ENCODE results near the gene ACTR2.
"Not testable (repeated sequence)": the region's sequence is repeated elsewhere in the genome, so short reads cannot be mapped to it uniquely, and the experiment has no call there.

Gene ACTR2

GRCh38 chr2:65256054-65256453, 28.4 kb downstream of the ACTR2 start:
- Histone ChIP-seq H3K4me3 (replicated peaks; ENCODE audit: insufficient read depth, low read length) (no peak overlapping the region), H3K27me3 (ENCODE audit: insufficient read depth, poor library complexity, severe bottlenecking) (no peaks in the 10 kb centered on the region), H3K27ac (replicated peaks) (no peak overlapping the region)
- TF ChIP-seq CTCF (IDR thresholded peaks at IDR 0.05; ENCODE audit: insufficient read depth, low read length) (no peak), REST (IDR thresholded peaks at IDR 0.05; ENCODE audit: insufficient replicate concordance, low read depth) (no peak), GABPA (IDR thresholded peaks at IDR 0.05; ENCODE audit: low read depth) (no peak), SPI1 (IDR thresholded peaks at IDR 0.05; ENCODE audit: borderline replicate concordance, low read depth) (no peak), POLR2AphosphoS5 (IDR thresholded peaks at IDR 0.05; ENCODE audit: low read depth) (no peak)
- no peak for DNase-seq (ENCODE audit: low read depth in 1 of 2, low spot score in 1 of 2)

DNA sequence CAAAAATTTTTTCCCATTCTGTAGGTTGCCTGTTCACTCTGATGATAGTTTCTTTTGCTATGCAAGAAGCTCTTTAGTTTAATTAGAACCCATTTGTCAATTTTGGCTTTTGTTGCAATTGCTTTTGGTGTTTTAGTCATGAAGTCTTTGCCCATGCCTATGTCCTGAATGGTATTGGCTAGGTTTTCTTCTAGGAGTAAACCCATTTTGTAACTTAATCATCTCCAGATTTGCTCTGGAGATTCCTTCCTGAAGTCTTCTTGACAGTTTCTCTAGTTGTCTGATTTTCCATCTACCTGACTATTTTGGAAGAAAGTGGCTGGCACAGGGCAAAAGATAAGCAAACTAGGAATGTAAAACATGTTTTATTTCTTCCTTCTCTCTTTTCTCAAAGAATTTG, 30.2 kb downstream of the ACTR2 start:
- H3K27ac ChIP-seq (replicated peaks); H3K4me3 ChIP-seq (replicated peaks; ENCODE audit: insufficient read depth, low read length); H3K27me3 ChIP-seq (ENCODE audit: insufficient read depth, poor library complexity, severe bottlenecking); DNase-seq (ENCODE audit: low read depth in 1 of 2, low spot score in 1 of 2): not testable (repeated sequence)

DNA sequence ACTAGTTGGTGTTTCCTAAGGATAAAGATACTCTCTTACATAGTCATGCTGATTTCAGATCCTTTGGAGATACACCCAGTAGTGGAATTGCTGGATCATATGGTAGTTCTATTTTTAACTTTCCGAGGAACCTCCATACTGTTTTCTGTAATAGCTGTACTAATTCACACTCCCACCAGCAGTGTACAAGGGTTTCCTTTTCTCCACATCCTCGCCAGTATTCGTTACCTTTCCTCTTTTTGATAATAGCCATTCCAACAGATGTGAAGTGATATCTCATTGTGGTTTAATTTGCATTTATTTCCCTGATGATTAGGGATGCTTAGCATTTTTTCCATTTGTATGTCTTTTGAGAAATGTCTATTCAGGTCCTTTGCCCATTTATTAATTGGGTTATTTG, 34.0 kb downstream of the ACTR2 start:
- Histone ChIP-seq H3K27me3 (ENCODE audit: insufficient read depth, poor library complexity, severe bottlenecking) (no peaks in the 10 kb centered on the region), H3K4me3 (replicated peaks; ENCODE audit: insufficient read depth, low read length) (no peak overlapping the region), H3K27ac (replicated peaks) (no peak overlapping the region)
- DNase-seq (ENCODE audit: low read depth in 1 of 2, low spot score in 1 of 2): no peak
- TF ChIP-seq SPI1 (IDR thresholded peaks at IDR 0.05; ENCODE audit: borderline replicate concordance, low read depth) (no peak), CTCF (IDR thresholded peaks at IDR 0.05; ENCODE audit: insufficient read depth, low read length) (no peak), POLR2AphosphoS5 (IDR thresholded peaks at IDR 0.05; ENCODE audit: low read depth) (no peak), REST (IDR thresholded peaks at IDR 0.05; ENCODE audit: insufficient replicate concordance, low read depth) (no peak), GABPA (IDR thresholded peaks at IDR 0.05; ENCODE audit: low read depth) (no peak)

DNA sequence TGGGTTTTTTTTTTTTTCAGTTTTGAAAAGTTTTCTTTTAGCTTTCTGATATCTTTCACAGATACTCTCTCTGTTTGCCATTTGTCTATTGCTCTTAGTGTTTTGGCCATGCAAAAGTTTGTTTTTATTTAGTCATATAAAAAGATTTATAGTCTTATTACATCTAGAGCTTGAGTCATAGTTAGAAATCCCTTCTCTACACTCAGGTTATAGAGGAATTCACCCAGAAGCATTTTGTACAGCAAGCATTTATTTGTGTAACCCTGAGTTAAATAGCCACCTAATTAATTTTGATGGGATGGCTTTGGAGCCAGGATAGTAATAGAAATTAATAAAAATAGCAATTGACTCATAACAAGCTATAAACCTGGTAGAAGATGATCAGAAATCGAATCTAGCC, 35.6 kb downstream of the ACTR2 start:
- no peak for DNase-seq (ENCODE audit: low read depth in 1 of 2, low spot score in 1 of 2)
- no peak for TF ChIP-seq POLR2AphosphoS5 (IDR thresholded peaks at IDR 0.05; ENCODE audit: low read depth)
- TF ChIP-seq GABPA (IDR thresholded peaks at IDR 0.05; ENCODE audit: low read depth): no peak
- no peak for TF ChIP-seq REST (IDR thresholded peaks at IDR 0.05; ENCODE audit: insufficient replicate concordance, low read depth)
- TF ChIP-seq CTCF (IDR thresholded peaks at IDR 0.05; ENCODE audit: insufficient read depth, low read length): no peak
- no peak for TF ChIP-seq SPI1 (IDR thresholded peaks at IDR 0.05; ENCODE audit: borderline replicate concordance, low read depth)
- Histone ChIP-seq H3K4me3 (replicated peaks; ENCODE audit: insufficient read depth, low read length) (no peak overlapping the region), H3K27me3 (ENCODE audit: insufficient read depth, poor library complexity, severe bottlenecking) (no peaks in the 10 kb centered on the region), H3K27ac (replicated peaks) (no peak overlapping the region)
